Keratinocyte (primary cell): ENCODE measurements around the gene CLDN11. TPM values are rescaled to one million over a fixed set of nuclear protein-coding genes. Genes with fewer than 3 reads are reported as not detected.

ENCODE experiments used
- DNase-seq: peaks from one replicate; pipeline ENCODE4 v3.0.0-alpha.2; 2011; ENCODE audit warnings: low read depth, missing footprints, low spot score
- FAIRE-seq: peaks from 2 replicates; lab custom pipeline; 2011; peaks lifted over from hg19 to GRCh38; lab: Jason Lieb, UNC
- H2AFZ ChIP-seq: 2 replicates; pipeline ENCODE4 v1.6.0; 2012; ENCODE audit warnings: low read length, control low read depth, inconsistent platforms; ENCODE audit not compliant: control insufficient read depth
- H3K27ac ChIP-seq: 2 replicates; pipeline ENCODE4 v1.5.1; 2011; ENCODE audit warnings: low read length; ENCODE audit not compliant: control insufficient read depth, insufficient read depth
- H3K27me3 ChIP-seq: 3 replicates; pipeline ENCODE4 v1.6.0; 2011; ENCODE audit warnings: low read length; ENCODE audit not compliant: control insufficient read depth, insufficient read depth; ENCODE audit errors: extremely low read depth
- H3K36me3 ChIP-seq, 2 experiments: 2 replicates in 1 of 2; 3 replicates in 1 of 2; pipeline ENCODE4 v1.5.1; 2011; ENCODE audit warnings: low read length in 2 of 2, mild to moderate bottlenecking in 1 of 2; ENCODE audit not compliant: control insufficient read depth in 2 of 2, insufficient read depth in 2 of 2; ENCODE audit errors: extremely low read depth in 1 of 2
- H3K4me1 ChIP-seq: 3 replicates; pipeline ENCODE4 v1.5.1; 2011; ENCODE audit warnings: low read length; ENCODE audit not compliant: control insufficient read depth, insufficient read depth; ENCODE audit errors: extremely low read depth
- H3K4me2 ChIP-seq: 3 replicates; pipeline ENCODE4 v1.6.0; 2011; ENCODE audit warnings: low read depth, low read length; ENCODE audit not compliant: control insufficient read depth, insufficient read depth; ENCODE audit errors: extremely low read depth
- H3K4me3 ChIP-seq, 3 experiments: fragments of 200-600 bp in 1 of 3; sonication (generic) in 1 of 3; 2 replicates in 2 of 3; 3 replicates in 1 of 3; pipeline ENCODE4 v1.5.1; 2011 to 2016; ENCODE audit warnings: low read length in 3 of 3, mild to moderate bottlenecking in 3 of 3, control low read depth in 2 of 3, inconsistent platforms in 1 of 3, low read depth in 1 of 3, mixed read lengths in 1 of 3, mixed run types in 1 of 3, moderate library complexity in 1 of 3; ENCODE audit not compliant: control insufficient read depth in 2 of 3, insufficient read depth in 2 of 3; ENCODE audit errors: extremely low read depth in 1 of 3
- H3K79me2 ChIP-seq: 2 replicates; pipeline ENCODE4 v1.6.0; 2012; ENCODE audit warnings: low read length; ENCODE audit not compliant: control insufficient read depth, insufficient read depth
- H3K9ac ChIP-seq: 3 replicates; pipeline ENCODE4 v1.6.0; 2011; ENCODE audit warnings: low read length; ENCODE audit not compliant: control insufficient read depth, insufficient read depth; ENCODE audit errors: extremely low read depth
- H3K9me1 ChIP-seq: 3 replicates; pipeline ENCODE4 v1.6.0; 2011; ENCODE audit warnings: low read length; ENCODE audit not compliant: control insufficient read depth, insufficient read depth; ENCODE audit errors: extremely low read depth
- H3K9me3 ChIP-seq: 2 replicates; pipeline ENCODE4 v1.5.1; 2012; ENCODE audit warnings: low read depth, low read length; ENCODE audit not compliant: control insufficient read depth
- H4K20me1 ChIP-seq: 3 replicates; pipeline ENCODE4 v1.6.0; 2011; ENCODE audit warnings: low read length; ENCODE audit not compliant: control insufficient read depth, insufficient read depth; ENCODE audit errors: extremely low read depth
- CTCF ChIP-seq, 3 experiments: IDR thresholded peaks in 1 of 3; conservative IDR thresholded peaks in 1 of 3; optimal IDR thresholded peaks in 1 of 3; 2 replicates in 2 of 3; 3 replicates in 1 of 3; pipeline versions ENCODE3 to v1.5.1; 2011; ENCODE audit warnings: low read length in 3 of 3, mild to moderate bottlenecking in 3 of 3, moderate library complexity in 2 of 3, control low read depth in 1 of 3, inconsistent platforms in 1 of 3; ENCODE audit not compliant: insufficient read depth in 2 of 3; ENCODE audit errors: extremely low read depth in 1 of 3
- EZH2 ChIP-seq: IDR thresholded peaks from one replicate; pipeline ENCODE4 v1.6.1; 2012; ENCODE audit warnings: inconsistent platforms, mild to moderate bottlenecking, low read length, moderate library complexity
- dilution Hi-C: fragments of 300-500 bp; cut with MboI; formaldehyde crosslinking; loops from one replicate; pipeline ENCODE4 v1.7.0; 2020; ENCODE audit warnings: low sequenced_read_pairs; ENCODE audit not compliant: extremely low pct_ligation_motif_present
- polyA plus RNA-seq, 5 experiments: library from polyadenylated mRNA; depleted of rRNA in 3 of 5; stranded (reverse) in 3 of 5; stranded (forward) in 1 of 5; unstranded in 1 of 5; fragments of >200 nt; gene quantifications; 1 replicate in 1 of 5; 2 replicates in 3 of 5; 3 replicates in 1 of 5; pipeline versions ENCODE4 v1.2.1 to v1.2.3, GENCODE V29; 2011 to 2012; ENCODE audit warnings: missing spikeins in 2 of 5, low read depth in 1 of 5, low replicate concordance in 1 of 5

The CLDN11 gene
- polyA plus RNA-seq, 1 donor (not counting 4 experiments of a cell fraction or from before 2014, with no cell fraction given) = 0.12 TPM

- H3K4me2 ChIP-seq = no peak overlapping the region
- H3K27ac ChIP-seq = no peak overlapping the region
- H4K20me1 ChIP-seq = no peaks in the 10 kb centered on the region
- TF ChIP-seq EZH2 (no peak), CTCF (optimal IDR thresholded peaks at IDR 0.05 in 1 of 3, IDR thresholded peaks at IDR 0.05 in 1 of 3, conservative IDR thresholded peaks at IDR 0.05 in 1 of 3; ENCODE audit: extremely low read depth in 1 of 3, insufficient read depth in 2 of 3, low read length in 3 of 3) (no peak)
- H3K36me3 ChIP-seq = no peaks in the 10 kb centered on the region
- no peak overlapping the region for H3K9ac ChIP-seq
- H2AFZ ChIP-seq = no peak overlapping the region
- dilution Hi-C loops = loop anchor here (10.0 kb wide), 1 partner anchor 429 kb away; no protein-coding TSS in a partner anchor
- no peak for DNase-seq
- no peaks in the 10 kb centered on the region for H3K9me1 ChIP-seq
- H3K4me3 ChIP-seq = no peak overlapping the region
- H3K27me3 ChIP-seq = no peaks in the 10 kb centered on the region
- H3K79me2 ChIP-seq = no peaks in the 10 kb centered on the region
- no peaks in the 10 kb centered on the region for H3K9me3 ChIP-seq
- no peaks in the 10 kb centered on the region for H3K4me1 ChIP-seq
- no peak for FAIRE-seq
Measured at GRCh38 chr3:170425491-170426239, 7.0 kb downstream of the CLDN11 start.

GRCh38 chr3:170426240-170426797 lies 7.7 kb downstream of the CLDN11 start:
- H3K4me3 ChIP-seq = no peak overlapping the region
- TF ChIP-seq EZH2 = no peak
- TF ChIP-seq CTCF (optimal IDR thresholded peaks at IDR 0.05 in 1 of 3, IDR thresholded peaks at IDR 0.05 in 1 of 3, conservative IDR thresholded peaks at IDR 0.05 in 1 of 3; ENCODE audit: extremely low read depth in 1 of 3, insufficient read depth in 2 of 3, low read length in 3 of 3) = no peak
- H3K36me3 ChIP-seq = no peaks in the 10 kb centered on the region
- no peaks in the 10 kb centered on the region for H4K20me1 ChIP-seq
- H3K4me2 ChIP-seq = no peak overlapping the region
- no peaks in the 10 kb centered on the region for H3K27me3 ChIP-seq
- no peak overlapping the region for H3K27ac ChIP-seq
- no peaks in the 10 kb centered on the region for H3K4me1 ChIP-seq
- DNase-seq (no peak), FAIRE-seq (no peak)
- dilution Hi-C loops = loop anchor here (10.0 kb wide), 1 partner anchor 428 kb away; no protein-coding TSS in a partner anchor
- H3K9me1 ChIP-seq = no peaks in the 10 kb centered on the region
- H2AFZ ChIP-seq = no peak overlapping the region
- H3K9me3 ChIP-seq = no peaks in the 10 kb centered on the region
- H3K9ac ChIP-seq = no peak overlapping the region
- H3K79me2 ChIP-seq = no peaks in the 10 kb centered on the region
